Measurements from ENCODE around the gene NOL12.

DNA sequence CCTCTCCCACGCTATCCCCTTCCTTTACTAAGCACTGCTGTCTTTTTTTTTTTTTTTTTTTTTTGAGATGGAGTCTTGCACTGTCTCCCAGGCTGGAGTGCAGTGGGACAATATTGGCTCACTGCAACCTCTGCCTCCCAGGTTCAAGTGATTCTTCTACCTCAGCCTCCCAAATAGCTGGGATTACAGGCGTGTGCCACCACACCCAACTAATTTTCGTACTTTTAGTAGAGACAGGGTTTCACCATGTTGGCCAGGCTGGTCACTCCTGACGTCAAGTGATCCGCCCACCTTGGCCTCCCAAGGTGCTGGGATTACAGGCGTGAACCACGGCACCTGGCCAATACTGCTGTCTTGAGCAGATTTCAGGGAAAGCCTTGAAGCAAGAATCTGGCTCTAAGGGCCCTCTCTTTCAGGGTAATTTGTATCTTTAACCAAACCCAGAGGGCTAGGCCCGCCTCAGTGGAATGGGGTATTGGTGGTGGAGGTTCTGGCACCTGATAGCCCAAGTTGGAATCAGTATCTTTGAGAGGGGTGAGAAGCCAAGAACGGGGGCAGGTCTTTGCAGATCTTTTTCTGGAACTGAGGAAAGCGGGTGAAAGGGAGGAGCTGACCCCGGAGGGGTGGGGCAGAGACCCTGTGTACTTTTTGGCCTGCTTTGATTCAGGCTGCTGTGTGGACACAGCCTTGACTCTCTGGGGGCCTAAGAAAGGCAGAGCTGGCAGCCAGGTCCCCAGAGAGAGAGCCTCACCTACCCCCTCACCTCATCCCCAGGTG lies 47.7 kb downstream of the NOL12 start:
- TF ChIP-seq, protein P1, sequence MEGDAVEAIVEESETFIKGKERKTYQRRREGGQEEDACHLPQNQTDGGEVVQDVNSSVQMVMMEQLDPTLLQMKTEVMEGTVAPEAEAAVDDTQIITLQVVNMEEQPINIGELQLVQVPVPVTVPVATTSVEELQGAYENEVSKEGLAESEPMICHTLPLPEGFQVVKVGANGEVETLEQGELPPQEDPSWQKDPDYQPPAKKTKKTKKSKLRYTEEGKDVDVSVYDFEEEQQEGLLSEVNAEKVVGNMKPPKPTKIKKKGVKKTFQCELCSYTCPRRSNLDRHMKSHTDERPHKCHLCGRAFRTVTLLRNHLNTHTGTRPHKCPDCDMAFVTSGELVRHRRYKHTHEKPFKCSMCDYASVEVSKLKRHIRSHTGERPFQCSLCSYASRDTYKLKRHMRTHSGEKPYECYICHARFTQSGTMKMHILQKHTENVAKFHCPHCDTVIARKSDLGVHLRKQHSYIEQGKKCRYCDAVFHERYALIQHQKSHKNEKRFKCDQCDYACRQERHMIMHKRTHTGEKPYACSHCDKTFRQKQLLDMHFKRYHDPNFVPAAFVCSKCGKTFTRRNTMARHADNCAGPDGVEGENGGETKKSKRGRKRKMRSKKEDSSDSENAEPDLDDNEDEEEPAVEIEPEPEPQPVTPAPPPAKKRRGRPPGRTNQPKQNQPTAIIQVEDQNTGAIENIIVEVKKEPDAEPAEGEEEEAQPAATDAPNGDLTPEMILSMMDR (IDR thresholded peaks at IDR 0.05), result no peak
- TF ChIP-seq JUNB (IDR thresholded peaks at IDR 0.05) (no peak), EHMT2 (IDR thresholded peaks at IDR 0.05; ENCODE audit: low read depth) (no peak), MYC (IDR thresholded peaks at IDR 0.05; ENCODE audit: borderline replicate concordance, low read length) (no peak)
- TF ChIP-seq, protein P2, sequence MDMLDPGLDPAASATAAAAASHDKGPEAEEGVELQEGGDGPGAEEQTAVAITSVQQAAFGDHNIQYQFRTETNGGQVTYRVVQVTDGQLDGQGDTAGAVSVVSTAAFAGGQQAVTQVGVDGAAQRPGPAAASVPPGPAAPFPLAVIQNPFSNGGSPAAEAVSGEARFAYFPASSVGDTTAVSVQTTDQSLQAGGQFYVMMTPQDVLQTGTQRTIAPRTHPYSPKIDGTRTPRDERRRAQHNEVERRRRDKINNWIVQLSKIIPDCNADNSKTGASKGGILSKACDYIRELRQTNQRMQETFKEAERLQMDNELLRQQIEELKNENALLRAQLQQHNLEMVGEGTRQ (IDR thresholded peaks at IDR 0.05), result no peak
